ENCODE measurements around the gene SKA3.

SKA3 gene

DNA sequence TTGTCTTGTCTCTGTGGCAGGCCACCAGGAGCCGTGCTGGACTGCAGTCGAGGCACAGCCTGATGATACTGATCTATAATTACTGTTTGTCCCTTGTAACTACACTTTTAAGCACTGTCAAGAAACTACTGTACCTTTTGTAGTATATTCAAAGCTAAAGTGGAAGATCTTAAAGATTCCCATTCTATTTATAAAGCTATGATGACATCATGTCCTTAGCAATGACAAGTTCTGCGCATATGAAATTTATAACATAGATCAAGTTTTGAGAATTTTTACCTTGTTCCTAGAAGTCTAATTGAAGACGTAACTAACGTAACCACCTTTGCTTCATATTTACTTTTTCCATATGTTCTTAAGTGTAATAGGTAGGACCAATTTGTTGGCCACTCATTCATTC lies 58.2 kb downstream of the SKA3 start:
- no peak for TF ChIP-seq EZH2phosphoT487 (IDR thresholded peaks at IDR 0.05; ENCODE audit: low read length)
- TF ChIP-seq, protein P1, sequence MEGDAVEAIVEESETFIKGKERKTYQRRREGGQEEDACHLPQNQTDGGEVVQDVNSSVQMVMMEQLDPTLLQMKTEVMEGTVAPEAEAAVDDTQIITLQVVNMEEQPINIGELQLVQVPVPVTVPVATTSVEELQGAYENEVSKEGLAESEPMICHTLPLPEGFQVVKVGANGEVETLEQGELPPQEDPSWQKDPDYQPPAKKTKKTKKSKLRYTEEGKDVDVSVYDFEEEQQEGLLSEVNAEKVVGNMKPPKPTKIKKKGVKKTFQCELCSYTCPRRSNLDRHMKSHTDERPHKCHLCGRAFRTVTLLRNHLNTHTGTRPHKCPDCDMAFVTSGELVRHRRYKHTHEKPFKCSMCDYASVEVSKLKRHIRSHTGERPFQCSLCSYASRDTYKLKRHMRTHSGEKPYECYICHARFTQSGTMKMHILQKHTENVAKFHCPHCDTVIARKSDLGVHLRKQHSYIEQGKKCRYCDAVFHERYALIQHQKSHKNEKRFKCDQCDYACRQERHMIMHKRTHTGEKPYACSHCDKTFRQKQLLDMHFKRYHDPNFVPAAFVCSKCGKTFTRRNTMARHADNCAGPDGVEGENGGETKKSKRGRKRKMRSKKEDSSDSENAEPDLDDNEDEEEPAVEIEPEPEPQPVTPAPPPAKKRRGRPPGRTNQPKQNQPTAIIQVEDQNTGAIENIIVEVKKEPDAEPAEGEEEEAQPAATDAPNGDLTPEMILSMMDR (IDR thresholded peaks at IDR 0.05; ENCODE audit: low read length), result no peak
- TF ChIP-seq EZH2 (optimal IDR thresholded peaks at IDR 0.05; ENCODE audit: low read depth, low read length), result no peak
- H3K4me1 ChIP-seq (ENCODE audit: low read length), result no peaks in the 10 kb centered on the region

DNA sequence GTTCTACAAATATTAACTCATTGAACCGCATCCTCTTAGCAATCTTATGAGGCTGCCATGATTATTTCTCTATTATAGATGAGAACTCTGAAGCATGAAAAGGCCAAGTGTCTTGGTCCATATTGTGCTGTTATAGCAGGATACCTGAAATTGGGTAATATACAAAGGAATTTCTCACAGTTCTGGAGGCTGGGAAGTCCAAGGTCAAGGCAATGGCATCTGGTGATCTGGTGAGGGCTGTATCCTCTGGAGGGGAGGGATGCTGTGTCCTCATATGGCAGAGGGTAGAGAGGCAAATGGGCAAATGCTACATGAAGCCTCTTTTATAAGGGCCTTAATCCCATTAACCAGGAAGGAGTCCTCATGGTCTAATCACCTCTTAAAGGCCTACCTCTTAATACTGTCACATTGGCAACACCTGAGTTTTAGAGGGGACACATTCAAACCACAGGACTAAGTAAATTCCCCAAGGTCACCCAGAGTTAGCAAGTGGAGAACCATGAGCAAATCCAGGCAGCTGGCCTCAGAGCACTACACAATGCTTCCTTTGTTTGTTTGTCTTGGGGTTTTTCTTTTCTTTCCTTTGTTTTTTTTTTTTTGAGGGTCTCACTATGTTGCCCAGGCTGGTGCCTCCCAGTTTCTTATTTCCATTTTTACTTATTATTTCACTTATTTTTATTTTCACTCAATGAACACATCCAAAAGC lies 59.1 kb downstream of the SKA3 start:
- H4K20me1 ChIP-seq (ENCODE audit: insufficient read depth, low read length), result no peaks in the 10 kb centered on the region
- H3K36me3 ChIP-seq (replicated peaks; ENCODE audit: insufficient read depth, low read length), result no peaks in the 10 kb centered on the region
- no peak overlapping the region for H2AFZ ChIP-seq (ENCODE audit: low read length)
- no peaks in the 10 kb centered on the region for H3K9me2 ChIP-seq (replicated peaks; ENCODE audit: insufficient read depth, low read length)
- TF ChIP-seq, protein P1 (IDR thresholded peaks at IDR 0.05; ENCODE audit: low read length), result no peak
- TF ChIP-seq EZH2phosphoT487 (IDR thresholded peaks at IDR 0.05; ENCODE audit: low read length), result no peak
- no peak for TF ChIP-seq EZH2 (optimal IDR thresholded peaks at IDR 0.05; ENCODE audit: low read depth, low read length)
- H3K4me2 ChIP-seq (ENCODE audit: low read depth, low read length), result no peak overlapping the region
- no peak overlapping the region for H3K4me3 ChIP-seq (ENCODE audit: low read length)
- no peaks in the 10 kb centered on the region for H3K79me2 ChIP-seq (ENCODE audit: low read length)
- H3F3A ChIP-seq (ENCODE audit: insufficient read depth, low read length), result no peaks in the 10 kb centered on the region
- no peaks in the 10 kb centered on the region for H3K9me3 ChIP-seq (replicated peaks; ENCODE audit: insufficient read depth, low read length)
- H3K27me3 ChIP-seq (replicated peaks; ENCODE audit: insufficient read depth, low read length), result no peaks in the 10 kb centered on the region
- H3K9ac ChIP-seq (ENCODE audit: low read length), result no peak overlapping the region
- no peak for DNase-seq
- H3K27ac ChIP-seq (ENCODE audit: low read length), result no peak overlapping the region
- no peaks in the 10 kb centered on the region for H3K4me1 ChIP-seq (ENCODE audit: low read length)

More for the DNA sequence above, 58.2 kb downstream of the SKA3 start:
- no peak overlapping the region for H3K4me3 ChIP-seq (ENCODE audit: low read length)
- H3F3A ChIP-seq (ENCODE audit: insufficient read depth, low read length), result no peaks in the 10 kb centered on the region
- no peak overlapping the region for H3K27ac ChIP-seq (ENCODE audit: low read length)
- no peaks in the 10 kb centered on the region for H3K27me3 ChIP-seq (replicated peaks; ENCODE audit: insufficient read depth, low read length)
- H3K4me2 ChIP-seq (ENCODE audit: low read depth, low read length), result no peak overlapping the region
- H3K36me3 ChIP-seq (replicated peaks; ENCODE audit: insufficient read depth, low read length), result no peaks in the 10 kb centered on the region
- no peaks in the 10 kb centered on the region for H4K20me1 ChIP-seq (ENCODE audit: insufficient read depth, low read length)
- no peaks in the 10 kb centered on the region for H3K9me3 ChIP-seq (replicated peaks; ENCODE audit: insufficient read depth, low read length)
- DNase-seq, result no peak
- no peaks in the 10 kb centered on the region for H3K79me2 ChIP-seq (ENCODE audit: low read length)
- H3K9me2 ChIP-seq (replicated peaks; ENCODE audit: insufficient read depth, low read length), result no peaks in the 10 kb centered on the region
- no peak overlapping the region for H3K9ac ChIP-seq (ENCODE audit: low read length)
- no peak overlapping the region for H2AFZ ChIP-seq (ENCODE audit: low read length)

DNA sequence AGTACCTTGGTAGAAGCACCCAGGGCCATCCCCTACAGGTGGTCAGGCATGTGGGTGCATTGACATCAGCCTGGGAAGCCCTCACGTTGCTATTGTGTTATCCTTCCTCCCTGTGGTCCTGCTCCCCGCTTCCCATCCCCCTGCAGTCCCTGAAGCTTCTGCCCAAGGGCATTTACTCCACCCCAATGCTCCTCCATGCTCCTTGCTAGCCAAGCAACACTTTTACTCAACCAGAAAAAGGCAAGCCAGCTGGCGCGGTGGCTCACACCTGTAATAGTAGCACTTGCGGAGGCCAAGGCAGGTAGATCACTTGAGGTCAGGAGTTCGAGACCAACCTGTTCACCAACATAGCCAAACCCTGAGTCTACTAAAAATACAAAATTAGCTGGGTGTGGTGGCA lies 60.2 kb downstream of the SKA3 start:
- Histone ChIP-seq H3K4me3 (ENCODE audit: low read length) (no peak overlapping the region), H3K4me2 (ENCODE audit: low read depth, low read length) (no peak overlapping the region), H3F3A (ENCODE audit: insufficient read depth, low read length) (no peaks in the 10 kb centered on the region), H3K9me3 (replicated peaks; ENCODE audit: insufficient read depth, low read length) (no peaks in the 10 kb centered on the region), H3K27me3 (replicated peaks; ENCODE audit: insufficient read depth, low read length) (no peaks in the 10 kb centered on the region), H4K20me1 (ENCODE audit: insufficient read depth, low read length) (no peaks in the 10 kb centered on the region), H2AFZ (ENCODE audit: low read length) (no peak overlapping the region), H3K36me3 (replicated peaks; ENCODE audit: insufficient read depth, low read length) (no peaks in the 10 kb centered on the region), H3K79me2 (ENCODE audit: low read length) (no peaks in the 10 kb centered on the region), H3K27ac (ENCODE audit: low read length) (no peak overlapping the region), H3K9ac (ENCODE audit: low read length) (no peak overlapping the region), H3K4me1 (ENCODE audit: low read length) (no peaks in the 10 kb centered on the region), H3K9me2 (replicated peaks; ENCODE audit: insufficient read depth, low read length) (no peaks in the 10 kb centered on the region)
- TF ChIP-seq EZH2 (optimal IDR thresholded peaks at IDR 0.05; ENCODE audit: low read depth, low read length) (no peak), EZH2phosphoT487 (IDR thresholded peaks at IDR 0.05; ENCODE audit: low read length) (no peak)
- TF ChIP-seq, protein P1 (IDR thresholded peaks at IDR 0.05; ENCODE audit: low read length), result no peak
- DNase-seq, result no peak
